Activated T-cell treated with anti-CD3 and anti-CD28 coated beads, Interleukin-2, amount 50 U/mL, for 24 hours (primary cell): ENCODE results near the gene RHOBTB1.

Experiments used
- DNase-seq: peaks from one replicate; pipeline ENCODE4 v3.0.0-alpha.2; 2020
- H3K27ac Mint-ChIP-seq: 2 replicates; pipeline ENCODE4 v1.8.0; 2020; ENCODE audit warnings: mild to moderate bottlenecking, mixed read lengths
- H3K27me3 Mint-ChIP-seq: 2 replicates; pipeline ENCODE4 v1.8.0; 2020; ENCODE audit warnings: mixed read lengths
- H3K36me3 Mint-ChIP-seq: 2 replicates; pipeline ENCODE4 v1.8.0; 2020; ENCODE audit warnings: low read depth, mixed read lengths
- H3K4me1 Mint-ChIP-seq: 2 replicates; pipeline ENCODE4 v1.8.0; 2020; ENCODE audit warnings: low read depth, mixed read lengths
- H3K4me3 Mint-ChIP-seq: 2 replicates; pipeline ENCODE4 v1.8.0; 2020; ENCODE audit warnings: mild to moderate bottlenecking, moderate library complexity, mixed read lengths
- H3K9me3 Mint-ChIP-seq: 2 replicates; pipeline ENCODE4 v1.8.0; 2020; ENCODE audit warnings: mixed read lengths

The RHOBTB1 gene

GRCh38 chr10:60827791-60828488 is 116.0 kb downstream of the RHOBTB1 start:
- DNase-seq: no peak
- Mint-ChIP-seq H3K27me3 (peaks cover 16% of the 10 kb centered on the region), H3K36me3 (no peaks in the 10 kb centered on the region), H3K4me3 (no peak overlapping the region), H3K4me1 (peaks cover 12% of the 10 kb centered on the region), H3K27ac (no peak overlapping the region), H3K9me3 (no peaks in the 10 kb centered on the region)

- H3K27ac Mint-ChIP-seq: no peak overlapping the region
- DNase-seq: no peak
- H3K36me3 Mint-ChIP-seq: no peaks in the 10 kb centered on the region
- H3K4me1 Mint-ChIP-seq: peaks cover 12% of the 10 kb centered on the region
- no peaks in the 10 kb centered on the region for H3K9me3 Mint-ChIP-seq
- no peak overlapping the region for H3K4me3 Mint-ChIP-seq
- H3K27me3 Mint-ChIP-seq: peaks cover 9% of the 10 kb centered on the region
Measured at GRCh38 chr10:60825520-60825919, 118.5 kb downstream of the RHOBTB1 start.

GRCh38 chr10:60823324-60823723 is 120.7 kb downstream of the RHOBTB1 start:
- Mint-ChIP-seq H3K36me3 (no peaks in the 10 kb centered on the region), H3K4me3 (no peak overlapping the region), H3K4me1 (peaks cover 11% of the 10 kb centered on the region), H3K9me3 (no peaks in the 10 kb centered on the region), H3K27me3 (peaks cover 9% of the 10 kb centered on the region), H3K27ac (no peak overlapping the region)
- DNase-seq: no peak

GRCh38 chr10:60822809-60823208 is 121.2 kb downstream of the RHOBTB1 start:
- Mint-ChIP-seq H3K27ac (no peak overlapping the region), H3K4me3 (no peak overlapping the region), H3K9me3 (no peaks in the 10 kb centered on the region), H3K4me1 (peaks cover 6% of the 10 kb centered on the region), H3K36me3 (no peaks in the 10 kb centered on the region), H3K27me3 (peaks cover 9% of the 10 kb centered on the region)
- DNase-seq: no peak

- DNase-seq: no peak
- peaks cover 4% of the 10 kb centered on the region for H3K4me1 Mint-ChIP-seq
- H3K4me3 Mint-ChIP-seq: no peak overlapping the region
- no peaks in the 10 kb centered on the region for H3K9me3 Mint-ChIP-seq
- peaks cover 7% of the 10 kb centered on the region for H3K27me3 Mint-ChIP-seq
- no peaks in the 10 kb centered on the region for H3K36me3 Mint-ChIP-seq
- no peak overlapping the region for H3K27ac Mint-ChIP-seq
Measured at GRCh38 chr10:60821656-60822055, 122.3 kb downstream of the RHOBTB1 start.

GRCh38 chr10:60820093-60820754 is 123.8 kb downstream of the RHOBTB1 start:
- H3K36me3 Mint-ChIP-seq: no peaks in the 10 kb centered on the region
- no peak overlapping the region for H3K4me3 Mint-ChIP-seq
- H3K27me3 Mint-ChIP-seq: no peaks in the 10 kb centered on the region
- DNase-seq: no peak
- no peaks in the 10 kb centered on the region for H3K9me3 Mint-ChIP-seq
- peaks cover 8% of the 10 kb centered on the region for H3K4me1 Mint-ChIP-seq
- H3K27ac Mint-ChIP-seq: no peak overlapping the region
